Measurements from ENCODE around the gene ADD3. TPM values are rescaled to one million over a fixed set of nuclear protein-coding genes. Genes with fewer than 3 reads are reported as not detected.

Gene ADD3
- total and polyA plus RNA-seq, 8 donors = 62.0 to 362 (median 322) TPM

- Histone ChIP-seq H3K27ac (no peak overlapping the region), H3K9me3 (peaks cover 0 to 3% of the 10 kb centered on the region in 2 donors), H3K36me3 (no peaks in the 10 kb centered on the region), H3K4me1 (peaks cover 6 to 10% of the 10 kb centered on the region in 2 donors), H3K27me3 (no peaks in the 10 kb centered on the region), H3K4me3 (no peak overlapping the region)
- DNase-seq (no peak), ATAC-seq (no peak)
- intact Hi-C loops (cut with DNase I) = no loop called here
- no peak for TF ChIP-seq CTCF (IDR thresholded peaks at IDR 0.05)
Measured at GRCh38 chr10:110052916-110053315, 45.1 kb downstream of the ADD3 start.

- ATAC-seq (no peak), DNase-seq (no peak)
- H3K4me3 ChIP-seq = no peak overlapping the region
- H3K27me3 ChIP-seq = no peaks in the 10 kb centered on the region
- peaks cover 13 to 32% of the 10 kb centered on the region in 2 donors for H3K4me1 ChIP-seq
- H3K27ac ChIP-seq = no peak overlapping the region
- no peak for TF ChIP-seq CTCF (IDR thresholded peaks at IDR 0.05)
- H3K36me3 ChIP-seq = no peaks in the 10 kb centered on the region
- no peaks in the 10 kb centered on the region for H3K9me3 ChIP-seq
- intact Hi-C loops (cut with DNase I) = no loop called here
Measured at GRCh38 chr10:110056822-110057221, 49.0 kb downstream of the ADD3 start.

GRCh38 chr10:110057456-110057855, 49.7 kb downstream of the ADD3 start:
- no peaks in the 10 kb centered on the region for H3K9me3 ChIP-seq
- no peak for ATAC-seq
- H3K36me3 ChIP-seq = no peaks in the 10 kb centered on the region
- peaks cover 13 to 32% of the 10 kb centered on the region in 2 donors for H3K4me1 ChIP-seq
- no peak overlapping the region for H3K4me3 ChIP-seq
- no peaks in the 10 kb centered on the region for H3K27me3 ChIP-seq
- peak overlapping the region in 1 of 2 donors; percentile 48 for H3K27ac ChIP-seq
- no peak for DNase-seq
- intact Hi-C loops (cut with DNase I) = no loop called here
- no peak for TF ChIP-seq CTCF (IDR thresholded peaks at IDR 0.05)

GRCh38 chr10:110058212-110058611, 50.4 kb downstream of the ADD3 start:
- H3K36me3 ChIP-seq = no peaks in the 10 kb centered on the region
- TF ChIP-seq CTCF (IDR thresholded peaks at IDR 0.05) = no peak
- no peak for DNase-seq
- peak overlapping the region in 1 of 2 donors; percentile 48 for H3K27ac ChIP-seq
- H3K9me3 ChIP-seq = no peaks in the 10 kb centered on the region
- no peak for ATAC-seq
- H3K4me1 ChIP-seq = peaks cover 13 to 32% of the 10 kb centered on the region in 2 donors
- no peaks in the 10 kb centered on the region for H3K27me3 ChIP-seq
- H3K4me3 ChIP-seq = no peak overlapping the region
- intact Hi-C loops (cut with DNase I) = no loop called here

- Histone ChIP-seq H3K4me1 (peaks cover 13 to 32% of the 10 kb centered on the region in 2 donors), H3K27ac (peak overlapping the region in 1 of 2 donors; percentile 28), H3K27me3 (no peaks in the 10 kb centered on the region), H3K9me3 (no peaks in the 10 kb centered on the region), H3K4me3 (no peak overlapping the region), H3K36me3 (no peaks in the 10 kb centered on the region)
- intact Hi-C loops (cut with DNase I) = no loop called here
- DNase-seq = peak in 1 of 4 donors; percentile 73
- no peak for TF ChIP-seq CTCF (IDR thresholded peaks at IDR 0.05)
- no peak for ATAC-seq
Measured at GRCh38 chr10:110059925-110060324, 52.1 kb downstream of the ADD3 start.

Data from left lung (tissue), 10 donors.